NCI-H2171 (cell line): ENCODE data around the gene ATP10A.

Experiments used
- DNase-seq: peaks from one replicate; lab custom pipeline; 2025; lab: John Stamatoyannopoulos, UW

The ATP10A gene

GRCh38 chr15:25737218-25737643 is 125.9 kb downstream of the ATP10A start:
- no peak for DNase-seq

GRCh38 chr15:25736461-25736860 is 126.7 kb downstream of the ATP10A start:
- no peak for DNase-seq

GRCh38 chr15:25735550-25736384 is 127.4 kb downstream of the ATP10A start:
- peak; percentile 4 for DNase-seq

GRCh38 chr15:25734680-25735355 is 128.3 kb downstream of the ATP10A start:
- DNase-seq = no peak

GRCh38 chr15:25733856-25734679 is 129.1 kb downstream of the ATP10A start:
- DNase-seq = no peak

- DNase-seq = no peak
These were observed 129.9 kb downstream of the ATP10A start for GRCh38 chr15:25733036-25733855.

- DNase-seq = no peak
These were observed 130.9 kb downstream of the ATP10A start for GRCh38 chr15:25732191-25732590.

- no peak for DNase-seq
These were observed 131.7 kb downstream of the ATP10A start for GRCh38 chr15:25731411-25731810.

GRCh38 chr15:25730918-25731317 is 132.2 kb downstream of the ATP10A start:
- DNase-seq = no peak

GRCh38 chr15:25728816-25729215 is 134.3 kb downstream of the ATP10A start:
- DNase-seq = no peak

GRCh38 chr15:25727867-25728600 is 135.1 kb downstream of the ATP10A start:
- DNase-seq = no peak

GRCh38 chr15:25727116-25727515 is 136.0 kb downstream of the ATP10A start:
- no peak for DNase-seq

GRCh38 chr15:25725758-25726157 is 137.4 kb downstream of the ATP10A start:
- no peak for DNase-seq

- DNase-seq = no peak
These were observed 138.2 kb downstream of the ATP10A start for GRCh38 chr15:25724899-25725298.

- no peak for DNase-seq
These were observed 141.5 kb downstream of the ATP10A start for GRCh38 chr15:25721605-25721955.

GRCh38 chr15:25719101-25719985 is 143.8 kb downstream of the ATP10A start:
- no peak for DNase-seq

- DNase-seq = no peak
These were observed 144.5 kb downstream of the ATP10A start for GRCh38 chr15:25718597-25718996.

- no peak for DNase-seq
These were observed 145.0 kb downstream of the ATP10A start for GRCh38 chr15:25718169-25718536.

- DNase-seq = no peak
These were observed 145.5 kb downstream of the ATP10A start for GRCh38 chr15:25717457-25718168.

- no peak for DNase-seq
These were observed 146.0 kb downstream of the ATP10A start for GRCh38 chr15:25717127-25717456.
